GM18519 (cell line): ENCODE data around the gene LRRC10B.

Source experiments
- ATAC-seq: cut with Tn5 transposase; IDR thresholded peaks from one replicate; pipeline ENCODE4 v1.9.1; 2021; ENCODE audit warnings: mild to moderate bottlenecking, moderate library complexity; ENCODE audit not compliant: unreplicated experiment, low FRiP score

LRRC10B gene

GRCh38 chr11:61507012-61507768 lies 1.4 kb upstream of the LRRC10B start:
- ATAC-seq: no peak

GRCh38 chr11:61509043-61510029 lies 787 bp downstream of the LRRC10B start:
- peak; percentile 47 for ATAC-seq

GRCh38 chr11:61510166-61510919 lies 1.8 kb downstream of the LRRC10B start:
- ATAC-seq: no peak

GRCh38 chr11:61510974-61511373 lies 2.4 kb downstream of the LRRC10B start:
- no peak for ATAC-seq

- no peak for ATAC-seq
Measured at GRCh38 chr11:61511383-61511782, 2.8 kb downstream of the LRRC10B start.

- no peak for ATAC-seq
Measured at GRCh38 chr11:61512435-61512834, 3.9 kb downstream of the LRRC10B start.

GRCh38 chr11:61513143-61513765 lies 4.7 kb downstream of the LRRC10B start:
- ATAC-seq: no peak

GRCh38 chr11:61514050-61514917 lies 5.7 kb downstream of the LRRC10B start:
- ATAC-seq: no peak

GRCh38 chr11:61515686-61516085 lies 7.1 kb downstream of the LRRC10B start:
- ATAC-seq: no peak

GRCh38 chr11:61516191-61516590 lies 7.6 kb downstream of the LRRC10B start:
- ATAC-seq: no peak

- no peak for ATAC-seq
Measured at GRCh38 chr11:61516675-61517572, 8.4 kb downstream of the LRRC10B start.

GRCh38 chr11:61518032-61518795 lies 9.7 kb downstream of the LRRC10B start:
- no peak for ATAC-seq

GRCh38 chr11:61522881-61523280 lies 14.3 kb downstream of the LRRC10B start:
- ATAC-seq: no peak

- no peak for ATAC-seq
Measured at GRCh38 chr11:61524446-61524845, 15.9 kb downstream of the LRRC10B start.

GRCh38 chr11:61524963-61525587 lies 16.5 kb downstream of the LRRC10B start:
- no peak for ATAC-seq

GRCh38 chr11:61526229-61526628 lies 17.7 kb downstream of the LRRC10B start:
- ATAC-seq: no peak
